Measurements from ENCODE around the gene IFIT2.
"Not testable (repeated sequence)": the region's sequence is repeated elsewhere in the genome, so short reads cannot be mapped to it uniquely, and the experiment has no call there.

Gene IFIT2

GRCh38 chr10:89301721-89302445 is at the start of gene IFIT2:
Gene IFIT2, plus strand, starts transcription at chr10:89302046. Its CDS starts 78 bp downstream, at chr10:89302124.
- peak; percentile 91 for DNase-seq

GRCh38 chr10:89252225-89252585 is 49.6 kb upstream of the IFIT2 start:
- DNase-seq, result no peak

- not testable (repeated sequence) for DNase-seq
Observed at GRCh38 chr10:89255091-89255579, 46.7 kb upstream of the IFIT2 start.

- DNase-seq, result no peak
Observed at GRCh38 chr10:89255793-89256192, 46.1 kb upstream of the IFIT2 start.

- no peak for DNase-seq
Observed at GRCh38 chr10:89256340-89256739, 45.5 kb upstream of the IFIT2 start.

- no peak for DNase-seq
Observed at GRCh38 chr10:89256962-89257361, 44.9 kb upstream of the IFIT2 start.

GRCh38 chr10:89257581-89257980 is 44.3 kb upstream of the IFIT2 start:
- no peak for DNase-seq

GRCh38 chr10:89258881-89259280 is 43.0 kb upstream of the IFIT2 start:
- no peak for DNase-seq

- DNase-seq, result no peak
Observed at GRCh38 chr10:89262086-89263051, 39.5 kb upstream of the IFIT2 start.

- no peak for DNase-seq
Observed at GRCh38 chr10:89263091-89263490, 38.8 kb upstream of the IFIT2 start.

- no peak for DNase-seq
Observed at GRCh38 chr10:89263531-89263930, 38.3 kb upstream of the IFIT2 start.

- DNase-seq, result no peak
Observed at GRCh38 chr10:89266721-89267453, 35.0 kb upstream of the IFIT2 start.

- no peak for DNase-seq
Observed at GRCh38 chr10:89269433-89270152, 32.3 kb upstream of the IFIT2 start.

- DNase-seq, result no peak
Observed at GRCh38 chr10:89270153-89270483, 31.7 kb upstream of the IFIT2 start.

GRCh38 chr10:89271532-89271931 is 30.3 kb upstream of the IFIT2 start:
- DNase-seq, result no peak

- no peak for DNase-seq
Observed at GRCh38 chr10:89273680-89274079, 28.2 kb upstream of the IFIT2 start.

GRCh38 chr10:89274928-89275327 is 26.9 kb upstream of the IFIT2 start:
- no peak for DNase-seq

GRCh38 chr10:89275383-89275782 is 26.5 kb upstream of the IFIT2 start:
- DNase-seq, result no peak

- no peak for DNase-seq
Observed at GRCh38 chr10:89278034-89278535, 23.8 kb upstream of the IFIT2 start.

GRCh38 chr10:89278900-89279392 is 22.9 kb upstream of the IFIT2 start:
- DNase-seq, result no peak

GRCh38 chr10:89279421-89279869 is 22.4 kb upstream of the IFIT2 start:
- peak; percentile 23 for DNase-seq

- DNase-seq, result no peak
Observed at GRCh38 chr10:89280508-89280907, 21.3 kb upstream of the IFIT2 start.

All from OCI-M1 (cell line).